K562 (cell line): Measurements from ENCODE around the gene ALDH9A1. TPM values are rescaled to one million over a fixed set of nuclear protein-coding genes. Genes with fewer than 3 reads are reported as not detected.
A peak's percentile ranks its signal among the peaks of the same experiment; 100 is the strongest.

Experiments used
- ATF3 ChIP-seq, 2 experiments: fragments of 450-650 bp in 1 of 2; sonication (generic) in 1 of 2; formaldehyde crosslinking in 1 of 2; IDR thresholded peaks in 1 of 2; conservative IDR thresholded peaks in 1 of 2; 2 replicates each; pipeline versions ENCODE4 v1.6.1 to v1.8.1; 2016 to 2023; ENCODE audit warnings: mild to moderate bottlenecking in 2 of 2, moderate library complexity in 2 of 2, inconsistent platforms in 1 of 2, missing genetic modification reagents in 1 of 2
- CHAMP1 ChIP-seq: fragments of 450-650 bp; IDR thresholded peaks from 2 replicates; pipeline ENCODE4 v1.6.1; 2016; ENCODE audit warnings: mild to moderate bottlenecking
- CTBP1 ChIP-seq: fragments of 450-650 bp; IDR thresholded peaks from 2 replicates; pipeline ENCODE4 v1.6.1; 2016; ENCODE audit warnings: borderline replicate concordance
- EGR1 ChIP-seq: fragments of 450-650 bp; conservative IDR thresholded peaks from 2 replicates; pipeline ENCODE4 v1.6.1; 2017; ENCODE audit warnings: mild to moderate bottlenecking
- ELF1 ChIP-seq: fragments of 200-800 bp; sonication (Bioruptor generic); IDR thresholded peaks from 2 replicates; pipeline ENCODE4 v1.6.1; 2016; ENCODE audit warnings: missing genetic modification characterization, missing compliant biosample characterization
- FIP1L1 ChIP-seq: fragments of 200-400 bp; formaldehyde crosslinking; IDR thresholded peaks from 2 replicates; pipeline ENCODE4 v1.6.1; 2018; ENCODE audit warnings: mild to moderate bottlenecking, low read depth, low read length; ENCODE audit not compliant: poor library complexity, severe bottlenecking
- KDM1A ChIP-seq, 2 experiments: fragments of 450-650 bp; IDR thresholded peaks; 2 replicates each; pipeline ENCODE4 v1.6.1; 2016; ENCODE audit warnings: mild to moderate bottlenecking in 2 of 2
- MAZ ChIP-seq, 2 experiments: fragments of 450-650 bp in 1 of 2; sonication (generic) in 1 of 2; formaldehyde crosslinking; IDR thresholded peaks in 1 of 2; conservative IDR thresholded peaks in 1 of 2; 2 replicates each; pipeline versions ENCODE4 v1.4.0 to v1.5.0; 2020; ENCODE audit warnings: mild to moderate bottlenecking in 1 of 2, missing genetic modification reagents in 1 of 2
- MLX ChIP-seq, 2 experiments: fragments of 450-650 bp in 1 of 2; sonication (generic) in 1 of 2; formaldehyde crosslinking; conservative IDR thresholded peaks; 2 replicates each; pipeline versions ENCODE4 v1.4.0 to v1.8.1; 2020 to 2022; ENCODE audit warnings: mild to moderate bottlenecking in 1 of 2, missing genetic modification reagents in 1 of 2
- PHB2 ChIP-seq: fragments of 450-650 bp; IDR thresholded peaks from 2 replicates; pipeline ENCODE4 v1.6.1; 2017; ENCODE audit warnings: low read depth
- SP1 ChIP-seq: sonication (generic); formaldehyde crosslinking; IDR thresholded peaks from 2 replicates; pipeline ENCODE4 v1.8.1; 2022; ENCODE audit warnings: mild to moderate bottlenecking, missing genetic modification reagents
- ZNF12 ChIP-seq: sonication (generic); formaldehyde crosslinking; IDR thresholded peaks from 2 replicates; pipeline ENCODE4 v1.4.0; 2020; ENCODE audit warnings: mild to moderate bottlenecking, missing genetic modification reagents
- ZNF174 ChIP-seq: fragments of 250-450 bp; sonication (Bioruptor Pico); IDR thresholded peaks from 2 replicates; pipeline ENCODE4 v1.4.0; 2020; ENCODE audit warnings: mild to moderate bottlenecking
- ZNF3 ChIP-seq: fragments of 250-450 bp; sonication (Bioruptor Pico); IDR thresholded peaks from 2 replicates; pipeline ENCODE4 v1.5.0; 2021; ENCODE audit warnings: mild to moderate bottlenecking, moderate library complexity
- ZSCAN29 ChIP-seq: fragments of 450-650 bp; IDR thresholded peaks from 2 replicates; pipeline ENCODE4 v1.6.1; 2017
- polyA plus RNA-seq, 8 experiments: library from polyadenylated mRNA; depleted of rRNA in 4 of 8; stranded (reverse) in 5 of 8; unstranded in 3 of 8; fragments of >200 nt; fragmentation: Nextera tagmentation in 2 of 8; fragmentation: Illumina TruSeq in 1 of 8; extraction: Ambion mirVana in 2 of 8; extraction: Trizol in 1 of 8; gene quantifications; 2 replicates each; pipeline versions ENCODE4 v1.2.1 to v1.2.3, GENCODE V29; 2011 to 2014; ENCODE audit warnings: inconsistent platforms in 1 of 8, missing spikeins in 1 of 8
- total RNA-seq, 7 experiments: library from RNA; depleted of rRNA in 6 of 7; stranded (reverse); fragments of >200 nt in 6 of 7; fragmentation: Illumina TruSeq in 2 of 7; extraction: Trizol in 2 of 7; gene quantifications; 2 replicates each; pipeline versions ENCODE4 v1.2.1 to v1.2.3, GENCODE V29; 2011 to 2021; ENCODE audit warnings: low replicate concordance in 1 of 7
- TF ChIP-seq, protein P1 (sequence below): conservative IDR thresholded peaks from 2 replicates; pipeline ENCODE4 v1.6.1; 2011; ENCODE audit warnings: low read depth, mild to moderate bottlenecking, low read length; ENCODE audit not compliant: control insufficient read depth

Gene ALDH9A1
- total and polyA plus RNA-seq, 9 of the 15 experiments (the other 6 are each of a cell fraction or from before 2014, with no cell fraction given): 26.5 to 54.3 (median 39.2) TPM

DNA sequence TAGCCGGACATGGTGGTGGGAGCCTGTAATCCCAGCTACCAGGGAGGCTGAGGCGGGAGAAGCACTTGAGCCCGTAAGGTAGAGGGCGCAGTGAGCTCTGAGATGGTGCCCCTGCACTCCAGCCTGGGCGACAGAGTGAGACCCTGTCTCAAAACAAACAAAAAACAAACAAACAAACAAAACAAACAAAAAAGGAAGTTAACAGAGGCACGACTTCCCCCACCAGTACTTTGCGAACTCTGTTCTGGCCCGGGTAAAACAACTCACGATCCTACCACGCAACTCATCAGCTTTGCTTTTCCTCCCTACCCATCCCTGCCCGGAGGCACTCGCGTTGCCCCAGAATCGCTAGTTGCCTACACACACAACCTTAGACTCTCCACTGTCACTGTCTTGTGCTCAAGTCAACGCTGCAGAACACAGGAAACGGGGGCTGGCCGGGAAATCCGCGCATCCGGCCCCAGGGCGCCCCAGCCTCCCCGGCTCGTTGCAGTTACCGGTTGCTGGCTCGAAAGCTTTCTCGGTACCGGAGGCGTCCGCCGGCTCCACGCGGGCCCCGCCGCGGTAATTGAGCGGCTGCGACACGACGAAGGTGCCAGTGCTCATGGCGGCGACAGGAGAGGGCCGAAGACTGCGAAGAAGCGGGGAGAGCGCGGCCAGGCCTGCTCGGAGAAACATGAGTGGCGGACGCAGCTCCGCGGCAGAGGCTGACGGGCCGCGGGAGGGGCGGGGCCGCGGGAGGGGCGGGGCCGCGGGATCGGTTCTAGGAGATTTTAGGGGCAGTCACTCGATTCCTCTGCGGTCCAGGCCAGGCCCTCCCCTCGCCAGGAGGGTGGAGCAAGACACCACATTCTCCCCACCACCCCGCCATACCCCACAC lies at the start of gene ALDH9A1 (continued):
- peak; percentile 52 for TF ChIP-seq FIP1L1
- TF ChIP-seq ATF3 (IDR thresholded peaks at IDR 0.05): no peak
- TF ChIP-seq ATF3 (CRISPR knock-in tag; conservative IDR thresholded peaks at IDR 0.05): peak; percentile 56; the same call in 1 of the 2 replicates
- TF ChIP-seq CHAMP1: peak; percentile 43; the same call in 1 of the 2 replicates
- TF ChIP-seq EGR1: no peak
- TF ChIP-seq PHB2: 0 out of 2 replicates have a peak, but pooled peaks have one; percentile 42
- TF ChIP-seq CTBP1: peak; percentile 47; the same call in 1 of the 2 replicates
- TF ChIP-seq SP1: peak; percentile 72
- 0 out of 2 replicates have a peak, but pooled peaks have one; percentile 16 for TF ChIP-seq ZSCAN29
- TF ChIP-seq MLX (CRISPR knock-in tag; conservative IDR thresholded peaks at IDR 0.05): 0 out of 4 replicates have a peak, but pooled peaks of 1 of the 2 experiments have one; percentile 33
- peak; percentile 28 to 87 for TF ChIP-seq MAZ (CRISPR knock-in tag; conservative IDR thresholded peaks at IDR 0.05 in 1 of 2, IDR thresholded peaks at IDR 0.05 in 1 of 2)
- no peak for TF ChIP-seq ZNF174
- peak; percentile 81; the same call in 1 of the 2 replicates for TF ChIP-seq ZNF12 (CRISPR knock-in tag)
- peak in 1 of 2 experiments; percentile 2; a peak in 1 of 4 replicates for TF ChIP-seq KDM1A (IDR thresholded peaks at IDR 0.05)
- TF ChIP-seq ELF1 (tag): no peak
- TF ChIP-seq, protein P1, sequence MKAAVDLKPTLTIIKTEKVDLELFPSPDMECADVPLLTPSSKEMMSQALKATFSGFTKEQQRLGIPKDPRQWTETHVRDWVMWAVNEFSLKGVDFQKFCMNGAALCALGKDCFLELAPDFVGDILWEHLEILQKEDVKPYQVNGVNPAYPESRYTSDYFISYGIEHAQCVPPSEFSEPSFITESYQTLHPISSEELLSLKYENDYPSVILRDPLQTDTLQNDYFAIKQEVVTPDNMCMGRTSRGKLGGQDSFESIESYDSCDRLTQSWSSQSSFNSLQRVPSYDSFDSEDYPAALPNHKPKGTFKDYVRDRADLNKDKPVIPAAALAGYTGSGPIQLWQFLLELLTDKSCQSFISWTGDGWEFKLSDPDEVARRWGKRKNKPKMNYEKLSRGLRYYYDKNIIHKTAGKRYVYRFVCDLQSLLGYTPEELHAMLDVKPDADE: 0 out of 2 replicates have a peak, but pooled peaks have one; percentile 56
- no peak for TF ChIP-seq ZNF3 (CRISPR knock-in tag)
